ENCODE measurements around the gene UST.
"Not testable (repeated sequence)": the region's sequence is repeated elsewhere in the genome, so short reads cannot be mapped to it uniquely, and the experiment has no call there.

The UST gene

DNA sequence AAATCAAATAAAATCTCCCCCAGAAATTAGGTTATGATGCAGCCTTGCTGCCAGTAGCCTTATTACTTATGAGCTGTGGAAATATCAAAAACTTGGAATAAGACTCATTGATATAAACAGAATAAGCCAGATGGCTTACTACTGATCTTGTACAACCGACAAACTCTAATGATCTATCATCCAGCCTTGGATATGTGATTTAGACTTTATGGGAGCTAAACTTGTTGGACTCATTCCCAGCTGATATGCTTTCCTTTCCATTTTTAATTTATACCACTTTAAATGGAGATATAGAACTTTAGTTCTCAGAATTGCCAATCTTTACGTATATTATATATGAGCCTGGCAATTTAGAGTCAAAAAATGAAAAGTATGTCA is 5.0 kb downstream of the UST start:
- H3K27ac ChIP-seq (ENCODE audit: low read depth, low read length), result no peak overlapping the region
- no peak for TF ChIP-seq CTCF (IDR thresholded peaks at IDR 0.05; ENCODE audit: low read depth, low read length, poor library complexity, severe bottlenecking)
- no peak for TF ChIP-seq EZH2phosphoT487 (IDR thresholded peaks at IDR 0.05; ENCODE audit: borderline replicate concordance, low read length)
- H3K4me2 ChIP-seq (ENCODE audit: low read length), result no peak overlapping the region
- peaks cover 4% of the 10 kb centered on the region; the same call in 1 of the 2 replicates for H3K9me3 ChIP-seq (ENCODE audit: control insufficient read depth, insufficient read depth, low read length)
- H3K4me1 ChIP-seq (ENCODE audit: control insufficient read depth, low read length), result 0 out of 2 replicates have a peak, but pooled peaks cover 5% of the 10 kb centered on the region
- H3F3A ChIP-seq (ENCODE audit: control insufficient read depth, insufficient read depth), result no peaks in the 10 kb centered on the region
- no peak overlapping the region for H3K4me3 ChIP-seq (ENCODE audit: low read length)
- H3K36me3 ChIP-seq (ENCODE audit: control insufficient read depth, low read length), result no peaks in the 10 kb centered on the region
- no peaks in the 10 kb centered on the region for H3K9me2 ChIP-seq (replicated peaks; ENCODE audit: control insufficient read depth, low read length)
- peaks cover 44% of the 10 kb centered on the region for H3K27me3 ChIP-seq (ENCODE audit: control insufficient read depth, low read length)
- H3K79me2 ChIP-seq (ENCODE audit: control insufficient read depth, low read length), result no peaks in the 10 kb centered on the region
- H4K20me1 ChIP-seq (ENCODE audit: control insufficient read depth, insufficient read depth, low read depth, low read length), result no peaks in the 10 kb centered on the region

GRCh38 chr6:148755379-148755778 is 8.5 kb downstream of the UST start:
- not testable (repeated sequence) for H3K9me2 ChIP-seq (replicated peaks; ENCODE audit: control insufficient read depth, low read length); H3K79me2 ChIP-seq (ENCODE audit: control insufficient read depth, low read length); H3K4me2 ChIP-seq (ENCODE audit: low read length); H3K36me3 ChIP-seq (ENCODE audit: control insufficient read depth, low read length); H3K9me3 ChIP-seq (ENCODE audit: control insufficient read depth, insufficient read depth, low read length); H4K20me1 ChIP-seq (ENCODE audit: control insufficient read depth, insufficient read depth, low read depth, low read length); H3K4me3 ChIP-seq (ENCODE audit: low read length); H3K27ac ChIP-seq (ENCODE audit: low read depth, low read length)
- peaks cover 12% of the 10 kb centered on the region for H3F3A ChIP-seq (ENCODE audit: control insufficient read depth, insufficient read depth)
- peaks cover 15% of the 10 kb centered on the region for H3K27me3 ChIP-seq (ENCODE audit: control insufficient read depth, low read length)
- peaks cover 27% of the 10 kb centered on the region for H3K4me1 ChIP-seq (ENCODE audit: control insufficient read depth, low read length)

- Histone ChIP-seq H3K27ac (ENCODE audit: low read depth, low read length) (peak overlapping the region; percentile 53), H3K9me2 (replicated peaks; ENCODE audit: control insufficient read depth, low read length) (no peaks in the 10 kb centered on the region), H3K4me3 (ENCODE audit: low read length) (peak overlapping the region; percentile 46), H3K4me1 (ENCODE audit: control insufficient read depth, low read length) (peaks cover 45% of the 10 kb centered on the region), H3K36me3 (ENCODE audit: control insufficient read depth, low read length) (no peaks in the 10 kb centered on the region), H3K9me3 (ENCODE audit: control insufficient read depth, insufficient read depth, low read length) (peaks cover 4% of the 10 kb centered on the region; the same call in 1 of the 2 replicates), H3F3A (ENCODE audit: control insufficient read depth, insufficient read depth) (peaks cover 22% of the 10 kb centered on the region), H4K20me1 (ENCODE audit: control insufficient read depth, insufficient read depth, low read depth, low read length) (no peaks in the 10 kb centered on the region), H3K79me2 (ENCODE audit: control insufficient read depth, low read length) (no peaks in the 10 kb centered on the region), H3K27me3 (ENCODE audit: control insufficient read depth, low read length) (peaks cover 6% of the 10 kb centered on the region), H3K4me2 (ENCODE audit: low read length) (peak overlapping the region; percentile 65)
- TF ChIP-seq CTCF (IDR thresholded peaks at IDR 0.05; ENCODE audit: low read depth, low read length, poor library complexity, severe bottlenecking) (no peak), EZH2phosphoT487 (IDR thresholded peaks at IDR 0.05; ENCODE audit: borderline replicate concordance, low read length) (no peak)
Measured at GRCh38 chr6:148757944-148758480, 11.2 kb downstream of the UST start.

GRCh38 chr6:148758492-148758891 is 11.7 kb downstream of the UST start:
- peaks cover 4% of the 10 kb centered on the region; the same call in 1 of the 2 replicates for H3K9me3 ChIP-seq (ENCODE audit: control insufficient read depth, insufficient read depth, low read length)
- H3K27me3 ChIP-seq (ENCODE audit: control insufficient read depth, low read length), result peaks cover 9% of the 10 kb centered on the region
- H3K27ac ChIP-seq (ENCODE audit: low read depth, low read length), result peak overlapping the region; percentile 53
- H3K9me2 ChIP-seq (replicated peaks; ENCODE audit: control insufficient read depth, low read length), result no peaks in the 10 kb centered on the region
- H3K4me2 ChIP-seq (ENCODE audit: low read length), result peak overlapping the region; percentile 65
- peaks cover 22% of the 10 kb centered on the region for H3F3A ChIP-seq (ENCODE audit: control insufficient read depth, insufficient read depth)
- H4K20me1 ChIP-seq (ENCODE audit: control insufficient read depth, insufficient read depth, low read depth, low read length), result no peaks in the 10 kb centered on the region
- TF ChIP-seq CTCF (IDR thresholded peaks at IDR 0.05; ENCODE audit: low read depth, low read length, poor library complexity, severe bottlenecking), result no peak
- no peaks in the 10 kb centered on the region for H3K79me2 ChIP-seq (ENCODE audit: control insufficient read depth, low read length)
- no peaks in the 10 kb centered on the region for H3K36me3 ChIP-seq (ENCODE audit: control insufficient read depth, low read length)
- peak overlapping the region; percentile 46 for H3K4me3 ChIP-seq (ENCODE audit: low read length)
- H3K4me1 ChIP-seq (ENCODE audit: control insufficient read depth, low read length), result peaks cover 45% of the 10 kb centered on the region
